MV-4-11 (cell line): ENCODE results near the gene PALM.

Source experiments
- DNase-seq: peaks from one replicate; lab custom pipeline; 2025; lab: John Stamatoyannopoulos, UW

The PALM gene

DNA sequence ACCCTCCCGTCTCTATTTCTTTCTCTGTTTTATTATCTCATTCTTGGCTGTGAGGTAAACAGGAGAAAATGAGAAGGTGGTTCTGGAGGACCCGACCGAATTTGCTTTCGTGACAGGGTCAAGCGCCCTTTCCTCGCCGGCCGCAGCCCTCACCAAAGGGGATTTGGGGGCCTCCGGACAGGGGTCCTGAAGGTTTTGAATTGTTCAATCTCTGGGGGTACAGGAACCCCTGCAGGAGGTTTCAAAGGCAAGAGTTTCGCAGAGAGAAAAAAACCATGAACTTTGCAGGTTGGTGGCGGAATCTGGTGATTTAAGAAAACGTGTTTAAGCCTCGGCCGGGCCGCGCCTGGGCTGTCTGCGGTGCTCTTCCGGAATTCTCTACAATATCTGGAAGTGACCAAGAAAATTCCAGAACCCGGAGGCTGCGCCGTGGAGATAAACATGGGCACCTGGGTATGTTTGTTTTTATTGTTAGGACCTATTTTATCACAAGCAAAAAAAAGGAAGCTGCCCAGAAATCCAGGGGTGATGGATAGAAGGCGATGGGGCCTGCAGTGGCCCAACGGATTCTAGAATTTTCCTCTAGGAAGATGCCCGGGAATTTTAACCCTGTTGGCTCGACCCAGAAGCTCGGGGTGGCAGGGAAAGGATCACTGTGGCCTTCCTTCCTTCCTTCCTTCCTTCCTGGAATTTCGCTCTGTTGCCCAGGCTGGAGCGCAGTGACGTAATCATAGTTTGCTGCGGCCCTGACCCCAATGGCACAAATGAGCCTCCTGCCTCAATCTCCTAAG lies 74.3 kb downstream of the PALM start:
- no peak for DNase-seq

- no peak for DNase-seq
Measured at GRCh38 chr19:784541-784940, 75.8 kb downstream of the PALM start.

DNA sequence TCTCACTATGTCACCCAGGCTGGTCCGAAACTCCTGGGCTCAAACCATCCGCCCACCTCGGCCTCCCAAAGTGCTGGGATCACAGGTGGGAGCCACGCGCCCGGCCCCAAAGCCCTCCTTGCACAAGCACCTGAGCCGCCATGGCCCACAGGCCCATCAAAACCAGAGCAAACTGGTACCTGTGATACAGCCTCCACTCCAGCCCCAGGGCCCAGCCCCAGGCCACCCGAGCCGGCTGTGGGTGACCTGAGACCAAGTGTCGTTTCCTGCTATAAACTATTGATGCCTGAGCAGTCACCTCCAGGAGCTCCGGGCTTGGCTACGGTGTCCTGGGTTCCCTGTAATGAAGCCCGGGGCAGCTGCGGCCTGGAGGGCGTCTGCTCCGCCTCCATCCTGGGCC lies 78.8 kb downstream of the PALM start:
- no peak for DNase-seq

- no peak for DNase-seq
Measured at GRCh38 chr19:788686-788982, 79.9 kb downstream of the PALM start.

- no peak for DNase-seq
Measured at GRCh38 chr19:788983-789700, 80.4 kb downstream of the PALM start.

DNA sequence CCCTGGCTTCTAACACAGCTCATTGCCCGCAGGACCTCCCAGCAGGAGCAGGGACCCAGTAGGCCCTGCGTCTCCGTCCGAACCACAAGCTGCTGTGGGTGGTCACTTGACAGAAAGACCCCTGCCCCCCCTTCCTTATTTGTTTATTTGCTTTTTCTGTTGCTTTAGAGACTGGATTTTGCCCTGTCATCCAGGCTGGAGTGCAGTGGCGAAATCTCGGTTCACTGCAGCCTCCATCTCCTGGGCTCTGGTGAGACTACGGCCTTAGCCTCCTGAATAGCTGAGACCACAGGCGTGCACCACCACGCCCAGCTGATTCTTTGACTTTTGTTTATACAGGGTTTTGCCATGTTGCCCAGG lies 80.9 kb downstream of the PALM start:
- no peak for DNase-seq

- no peak for DNase-seq
Measured at GRCh38 chr19:791007-791566, 82.4 kb downstream of the PALM start.

- no peak for DNase-seq
Measured at GRCh38 chr19:791567-792305, 83.0 kb downstream of the PALM start.

DNA sequence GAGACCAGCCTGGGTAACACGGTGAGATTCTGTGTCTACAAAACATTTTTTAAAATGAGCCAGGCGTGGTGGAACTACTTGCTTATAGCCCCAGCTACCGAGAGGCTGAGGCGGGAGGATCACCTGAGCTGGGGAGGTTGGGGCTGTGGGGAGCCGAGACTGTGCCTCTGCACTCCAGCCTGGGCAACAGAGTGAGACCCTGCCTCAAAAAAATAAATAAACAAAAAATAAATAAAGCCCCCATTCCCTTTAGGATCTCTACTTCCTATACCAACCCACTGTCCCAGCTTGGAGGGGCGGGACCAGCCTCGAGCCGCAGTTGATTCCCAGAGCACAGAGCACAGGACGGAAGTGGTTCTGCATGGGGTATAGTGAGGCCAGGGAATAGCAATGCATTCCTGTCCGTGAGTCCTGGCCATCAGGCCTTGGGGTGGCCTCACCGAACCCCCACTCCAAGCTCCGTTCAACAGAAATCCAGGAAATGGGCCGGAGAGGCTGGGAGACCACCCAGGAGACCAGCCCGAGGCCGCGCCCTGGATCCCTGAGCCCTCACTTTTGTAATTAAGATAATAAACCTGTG lies 83.7 kb downstream of the PALM start:
- DNase-seq: no peak

GRCh38 chr19:793806-794205 lies 85.1 kb downstream of the PALM start:
- DNase-seq: no peak

DNA sequence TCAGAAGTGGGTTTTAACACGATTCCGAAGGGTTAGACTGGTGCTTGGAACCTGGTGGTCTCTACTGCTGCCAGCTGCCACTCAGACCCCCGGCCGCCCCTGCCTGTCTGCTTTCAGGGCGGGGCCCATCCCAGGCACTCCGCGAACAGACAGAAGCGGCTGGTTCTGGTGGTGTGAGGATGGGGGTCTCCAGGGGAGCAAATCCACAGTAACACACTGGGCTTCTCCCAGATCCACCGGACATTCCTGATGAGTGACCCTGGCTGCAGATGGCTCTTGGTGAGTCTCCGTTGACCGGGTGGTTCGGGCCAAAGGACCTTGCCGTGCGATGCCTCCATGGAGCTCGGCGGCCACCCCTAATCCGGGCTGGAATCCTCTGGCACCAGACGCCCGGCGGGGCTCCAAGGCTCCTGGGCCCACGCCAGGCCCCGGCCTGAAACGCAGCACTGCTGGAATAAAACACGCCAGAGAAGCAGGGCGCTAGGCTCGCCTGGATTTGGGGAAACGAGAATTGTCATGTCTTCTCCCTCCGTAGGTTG lies 86.4 kb downstream of the PALM start:
- no peak for DNase-seq

DNA sequence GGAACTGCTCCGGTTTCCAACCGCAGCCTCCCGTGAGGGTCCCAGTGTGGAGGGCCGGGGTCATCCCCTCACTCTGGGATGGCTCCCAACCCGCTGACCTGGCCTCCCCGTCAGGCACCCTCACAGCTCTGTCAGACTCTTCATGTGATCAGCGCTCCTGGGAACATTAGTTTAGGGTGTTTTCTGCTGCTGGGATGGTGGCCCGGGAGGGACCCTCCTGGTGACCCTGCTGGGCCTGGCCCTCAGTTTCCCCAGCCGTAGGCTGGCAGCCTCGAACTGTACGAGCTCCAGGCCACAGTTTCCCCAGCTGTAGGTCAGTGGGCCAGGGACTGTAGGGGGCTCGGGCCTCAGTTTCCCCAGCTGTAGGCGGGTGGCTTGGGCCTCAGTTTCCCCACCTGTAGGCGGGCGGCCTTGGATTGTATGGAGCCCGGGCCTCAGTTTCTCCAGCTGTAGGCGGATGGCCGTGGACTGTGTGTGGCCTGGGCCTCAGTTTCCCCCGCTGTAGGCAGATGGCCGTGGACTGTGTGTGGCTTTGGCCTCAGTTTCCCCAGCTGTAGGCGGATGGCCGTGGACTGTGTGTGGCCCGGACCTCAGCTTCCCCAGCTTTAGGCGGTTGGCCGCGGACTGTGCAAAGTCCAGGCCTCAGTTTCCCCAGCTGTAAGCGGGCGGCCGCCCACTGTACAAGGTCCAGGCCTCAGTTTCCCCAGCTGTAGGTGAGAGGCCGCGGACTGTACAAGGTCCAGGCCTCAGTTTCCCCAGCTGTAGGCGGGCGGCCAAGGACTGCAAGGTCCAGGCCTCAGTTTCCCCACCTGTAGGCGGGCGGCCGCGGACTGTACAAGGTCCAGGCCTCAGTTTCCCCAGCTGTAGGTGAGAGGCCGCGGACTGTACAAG lies 87.2 kb downstream of the PALM start:
- DNase-seq: no peak

DNA sequence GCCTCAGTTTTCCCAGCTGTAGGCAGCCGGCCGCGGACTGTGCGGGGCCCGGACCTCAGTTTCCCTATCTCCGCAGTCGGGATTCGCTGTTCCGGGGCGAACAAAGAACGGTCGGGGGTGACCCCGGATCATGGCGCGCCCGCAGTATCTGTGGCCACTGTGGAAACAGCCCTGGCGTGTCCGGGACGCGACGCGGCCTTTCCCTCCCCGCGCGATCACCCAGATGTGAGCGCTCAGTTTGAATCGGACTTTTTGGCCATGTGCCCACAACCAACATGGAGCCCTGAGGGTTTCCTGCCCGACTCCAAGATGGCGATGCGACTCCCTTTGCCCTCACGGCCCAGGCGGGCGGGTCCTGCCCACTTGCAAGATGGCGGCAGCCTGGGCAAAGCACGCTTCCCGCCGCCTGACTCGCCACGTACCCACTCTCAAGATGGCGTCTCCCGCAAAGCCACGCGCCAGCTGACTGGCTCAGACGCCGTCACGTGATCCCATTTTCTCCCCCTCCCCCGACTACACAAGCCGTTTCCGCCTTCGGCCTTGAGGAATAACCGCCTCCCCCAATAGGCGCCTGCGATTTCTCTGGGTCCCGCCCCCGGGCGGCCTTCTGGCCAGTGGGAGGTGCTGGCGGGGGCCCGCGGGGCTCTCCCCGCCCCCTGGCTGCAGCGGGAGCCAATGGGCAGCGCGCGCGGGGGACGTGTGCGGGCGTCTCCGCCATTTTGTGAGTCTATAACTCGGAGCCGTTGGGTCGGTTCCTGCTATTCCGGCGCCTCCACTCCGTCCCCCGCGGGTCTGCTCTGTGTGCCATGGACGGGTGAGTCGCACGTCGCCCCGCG lies 88.2 kb downstream of the PALM start, which contains the start of gene PTBP1:
Gene PTBP1 (plus strand): TSS at position 761 of the 836 bp plus-strand sequence. CDS start 46 bp downstream, at position 807.
- DNase-seq: peak; percentile 100
